LNCaP clone FGC (cell line): Measurements from ENCODE around the gene CCNL2.

Source experiments
- DNase-seq: peaks from one replicate; pipeline ENCODE4 v3.0.0-alpha.2; 2011; ENCODE audit warnings: low read depth
- H3K4me3 ChIP-seq: 2 replicates; pipeline ENCODE4 v1.5.1; 2011; ENCODE audit warnings: mild to moderate bottlenecking, low read depth, low read length, control low read depth
- TF ChIP-seq, protein P1 (sequence below): IDR thresholded peaks from 2 replicates; pipeline ENCODE4 v1.5.1; 2012; ENCODE audit warnings: mild to moderate bottlenecking; ENCODE audit not compliant: control insufficient read depth, insufficient read depth; ENCODE audit errors: extremely low read depth

The CCNL2 gene

GRCh38 chr1:1364266-1364665 is 34.9 kb downstream of the CCNL2 start:
- no peak for DNase-seq
- no peak overlapping the region for H3K4me3 ChIP-seq
- TF ChIP-seq, protein P1, sequence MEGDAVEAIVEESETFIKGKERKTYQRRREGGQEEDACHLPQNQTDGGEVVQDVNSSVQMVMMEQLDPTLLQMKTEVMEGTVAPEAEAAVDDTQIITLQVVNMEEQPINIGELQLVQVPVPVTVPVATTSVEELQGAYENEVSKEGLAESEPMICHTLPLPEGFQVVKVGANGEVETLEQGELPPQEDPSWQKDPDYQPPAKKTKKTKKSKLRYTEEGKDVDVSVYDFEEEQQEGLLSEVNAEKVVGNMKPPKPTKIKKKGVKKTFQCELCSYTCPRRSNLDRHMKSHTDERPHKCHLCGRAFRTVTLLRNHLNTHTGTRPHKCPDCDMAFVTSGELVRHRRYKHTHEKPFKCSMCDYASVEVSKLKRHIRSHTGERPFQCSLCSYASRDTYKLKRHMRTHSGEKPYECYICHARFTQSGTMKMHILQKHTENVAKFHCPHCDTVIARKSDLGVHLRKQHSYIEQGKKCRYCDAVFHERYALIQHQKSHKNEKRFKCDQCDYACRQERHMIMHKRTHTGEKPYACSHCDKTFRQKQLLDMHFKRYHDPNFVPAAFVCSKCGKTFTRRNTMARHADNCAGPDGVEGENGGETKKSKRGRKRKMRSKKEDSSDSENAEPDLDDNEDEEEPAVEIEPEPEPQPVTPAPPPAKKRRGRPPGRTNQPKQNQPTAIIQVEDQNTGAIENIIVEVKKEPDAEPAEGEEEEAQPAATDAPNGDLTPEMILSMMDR: no peak

- TF ChIP-seq, protein P1: no peak
- no peak overlapping the region for H3K4me3 ChIP-seq
- no peak for DNase-seq
Observed at GRCh38 chr1:1361982-1362423, 37.1 kb downstream of the CCNL2 start.

DNA sequence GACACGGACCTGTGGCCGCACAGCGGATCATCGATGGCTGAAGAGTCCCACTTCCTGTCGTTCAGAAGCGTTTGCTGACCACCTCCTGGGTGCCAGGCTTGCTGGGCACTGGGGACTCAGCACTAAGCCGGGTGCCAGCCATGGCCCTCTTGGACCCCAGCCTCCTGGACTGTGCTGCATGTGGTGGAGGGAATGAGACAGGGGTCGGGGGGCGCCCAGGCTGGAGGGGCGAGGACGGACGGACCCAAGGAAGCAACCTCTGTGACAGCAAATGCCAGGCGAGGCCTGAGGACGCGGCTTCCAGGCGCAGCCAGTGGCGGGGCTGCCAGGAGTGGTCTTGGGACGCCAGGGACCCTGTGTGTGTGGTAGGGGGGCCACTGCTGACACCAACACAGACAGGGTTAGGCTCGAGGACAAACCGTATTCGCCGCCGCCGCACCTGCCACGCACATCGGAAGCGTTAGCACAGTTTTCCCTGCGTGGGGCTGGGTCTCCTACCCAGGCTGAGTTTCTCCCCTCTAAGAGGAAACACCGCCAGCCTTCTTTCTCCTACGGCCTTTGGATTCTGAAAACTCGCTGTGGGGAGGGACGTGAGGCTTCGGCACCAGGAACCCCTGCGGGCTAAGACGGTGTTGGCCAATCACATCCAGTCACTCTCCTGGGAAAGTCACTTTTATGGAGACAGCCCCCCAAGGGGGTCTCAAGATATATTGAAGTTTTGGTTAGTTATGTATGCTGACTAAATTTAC is 37.7 kb downstream of the CCNL2 start:
- no peak for DNase-seq
- TF ChIP-seq, protein P1: no peak
- H3K4me3 ChIP-seq: no peak overlapping the region

GRCh38 chr1:1360506-1361169 is 38.5 kb downstream of the CCNL2 start:
- DNase-seq: no peak
- TF ChIP-seq, protein P1: no peak
- no peak overlapping the region for H3K4me3 ChIP-seq

- no peak for DNase-seq
- no peak overlapping the region for H3K4me3 ChIP-seq
- TF ChIP-seq, protein P1: no peak
Observed at GRCh38 chr1:1359664-1360468, 39.3 kb downstream of the CCNL2 start.

DNA sequence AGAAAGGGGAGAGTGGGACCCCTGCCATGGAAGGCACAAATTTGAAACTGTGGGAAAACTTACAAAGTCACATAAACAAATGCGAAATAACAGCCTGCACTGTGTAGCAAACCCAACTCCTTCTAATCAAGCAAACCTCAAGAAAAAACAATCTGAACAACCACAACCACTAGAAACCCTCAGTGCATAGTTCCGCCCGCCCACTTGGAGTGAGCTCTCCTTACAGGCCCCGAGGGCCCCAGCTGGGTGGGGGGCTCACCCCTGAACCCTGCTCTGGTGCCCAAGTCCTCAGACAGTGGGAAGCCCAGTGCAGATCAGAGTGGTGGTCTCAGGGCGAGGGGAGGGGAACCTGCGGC is 39.8 kb downstream of the CCNL2 start:
- no peak overlapping the region for H3K4me3 ChIP-seq
- DNase-seq: no peak
- TF ChIP-seq, protein P1: no peak
